CD4-positive, alpha-beta T cell treated with Interleukin-6 at 100 ng/mL for 8 hours (primary cell): Measurements from ENCODE around the gene KCNJ12.
"Not testable (repeated sequence)": the region's sequence is repeated elsewhere in the genome, so short reads cannot be mapped to it uniquely, and the experiment has no call there.

Experiments
- DNase-seq: peaks from one replicate; pipeline ENCODE4 v3.0.0-alpha.2; 2020; ENCODE audit warnings: mixed read lengths, low spot score

Gene KCNJ12

DNA sequence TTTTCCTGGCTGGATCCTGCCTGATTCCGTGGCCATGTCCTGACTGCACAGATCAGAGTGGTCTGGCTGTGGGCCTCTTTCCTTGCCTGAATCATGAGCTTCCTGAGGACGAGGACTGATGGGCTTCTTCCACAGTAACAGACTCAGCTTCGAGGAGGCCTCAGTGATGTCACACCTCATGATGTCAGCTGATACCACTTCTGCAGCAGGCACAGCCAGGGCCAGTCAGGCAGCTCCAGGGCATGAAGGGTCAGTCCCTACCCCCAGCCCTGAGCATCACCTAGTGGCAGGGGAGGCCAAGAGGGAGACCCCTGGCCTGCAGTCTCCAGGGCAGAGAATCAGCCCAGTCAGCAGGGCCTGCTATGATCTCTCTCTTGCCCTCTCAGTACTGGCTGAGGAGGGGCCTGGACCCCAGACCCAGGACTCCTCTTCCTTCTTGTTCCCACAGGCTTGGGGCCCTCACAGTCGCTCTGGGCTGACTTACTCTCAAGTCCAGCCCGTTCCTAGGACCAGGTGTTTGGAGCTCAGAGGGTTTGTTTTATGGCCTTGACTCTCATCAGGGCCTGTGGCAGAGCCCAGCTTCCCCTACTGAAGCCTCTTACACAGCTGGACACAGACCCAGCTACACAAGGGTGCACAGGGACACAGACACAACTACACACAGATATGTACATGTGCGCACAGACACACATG, 26.7 kb upstream of the KCNJ12 start:
- DNase-seq, result not testable (repeated sequence)

DNA sequence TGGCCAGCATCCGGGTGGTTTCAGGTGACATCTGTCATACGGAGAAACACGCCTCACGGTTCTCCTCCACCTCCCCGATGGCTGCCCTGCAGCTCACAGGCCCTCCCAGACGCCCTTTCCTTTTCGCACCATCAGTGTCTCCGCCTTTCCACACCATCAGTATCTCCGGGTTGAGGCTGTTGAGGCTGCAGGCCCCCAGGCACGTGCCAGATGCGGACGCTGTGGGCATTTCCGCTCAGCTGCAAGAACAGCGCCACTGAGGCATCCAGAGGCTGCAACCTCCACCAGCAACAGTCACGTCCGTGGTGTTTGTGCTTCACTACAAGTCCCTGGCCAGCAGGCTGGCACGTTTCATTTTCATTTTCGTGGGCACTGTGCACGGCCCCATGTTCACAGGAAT, 25.7 kb upstream of the KCNJ12 start:
- DNase-seq, result not testable (repeated sequence)

DNA sequence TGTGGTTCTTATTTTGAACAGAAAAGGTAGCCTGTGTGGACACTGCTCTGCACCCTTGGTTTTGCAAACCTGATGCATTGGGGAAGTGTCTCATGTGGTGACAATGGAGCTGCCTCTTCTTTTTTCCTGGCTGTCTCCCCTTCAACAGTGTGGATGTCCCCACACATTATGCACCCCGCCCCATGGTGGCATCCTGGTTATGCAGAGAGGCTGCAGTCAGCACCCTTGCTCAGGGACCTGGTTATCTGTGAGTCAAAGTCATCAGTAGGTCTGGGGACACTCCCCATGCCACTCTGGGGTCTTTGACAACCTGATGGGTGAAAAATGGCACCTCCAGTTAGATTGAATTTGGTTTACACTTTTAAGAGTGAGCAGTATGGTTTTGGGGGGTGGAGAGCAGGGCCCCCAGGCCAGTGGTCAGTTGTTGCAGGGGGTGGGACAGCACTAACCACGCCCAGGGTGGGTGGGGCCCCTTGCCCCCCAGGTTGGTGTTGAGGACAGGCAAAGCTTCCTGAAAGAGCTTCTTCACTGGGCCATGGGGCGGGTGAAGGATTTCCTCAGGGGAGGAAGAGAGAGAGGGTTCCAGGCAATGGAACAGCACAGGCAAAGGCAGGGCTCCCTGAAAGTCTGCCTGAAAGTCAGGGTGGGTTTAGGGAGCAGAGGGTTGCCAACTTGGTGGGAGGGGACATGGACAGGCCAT, 24.6 kb upstream of the KCNJ12 start:
- no peak for DNase-seq

- no peak for DNase-seq
Observed at GRCh38 chr17:21352221-21352980, 23.8 kb upstream of the KCNJ12 start.

GRCh38 chr17:21352981-21353265, 23.2 kb upstream of the KCNJ12 start:
- DNase-seq, result no peak

DNA sequence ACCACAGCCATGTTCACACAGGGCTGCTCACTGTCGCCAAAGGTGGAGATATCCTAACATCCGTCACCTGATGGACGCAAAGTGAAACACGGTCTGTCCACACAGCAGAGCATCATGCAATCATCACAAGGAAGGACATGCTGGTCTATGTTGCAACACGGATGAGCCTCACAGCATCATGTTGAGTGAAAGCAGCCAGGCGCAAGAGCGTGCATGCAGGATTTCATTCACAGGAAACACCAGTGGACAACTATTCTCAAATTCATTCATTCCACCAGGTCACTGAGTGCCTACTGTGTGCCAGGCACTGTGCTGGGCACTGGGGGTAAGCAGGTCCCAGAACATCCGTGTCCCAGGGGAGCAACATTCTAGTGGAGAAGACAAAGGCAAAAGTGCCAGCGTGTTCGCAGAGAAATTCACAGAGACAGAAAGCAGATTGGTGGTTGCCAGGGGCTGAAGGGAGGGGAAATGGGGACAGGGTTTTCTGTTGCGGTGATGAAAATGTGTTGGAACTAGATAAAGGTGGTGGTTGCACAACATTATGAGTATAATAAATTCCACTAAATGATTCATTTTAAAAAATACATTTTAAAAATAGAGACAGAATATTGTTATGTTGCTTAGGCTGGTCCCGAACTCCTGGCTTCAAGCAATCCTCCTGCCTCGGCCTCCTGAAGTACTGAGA, 22.7 kb upstream of the KCNJ12 start:
- no peak for DNase-seq

DNA sequence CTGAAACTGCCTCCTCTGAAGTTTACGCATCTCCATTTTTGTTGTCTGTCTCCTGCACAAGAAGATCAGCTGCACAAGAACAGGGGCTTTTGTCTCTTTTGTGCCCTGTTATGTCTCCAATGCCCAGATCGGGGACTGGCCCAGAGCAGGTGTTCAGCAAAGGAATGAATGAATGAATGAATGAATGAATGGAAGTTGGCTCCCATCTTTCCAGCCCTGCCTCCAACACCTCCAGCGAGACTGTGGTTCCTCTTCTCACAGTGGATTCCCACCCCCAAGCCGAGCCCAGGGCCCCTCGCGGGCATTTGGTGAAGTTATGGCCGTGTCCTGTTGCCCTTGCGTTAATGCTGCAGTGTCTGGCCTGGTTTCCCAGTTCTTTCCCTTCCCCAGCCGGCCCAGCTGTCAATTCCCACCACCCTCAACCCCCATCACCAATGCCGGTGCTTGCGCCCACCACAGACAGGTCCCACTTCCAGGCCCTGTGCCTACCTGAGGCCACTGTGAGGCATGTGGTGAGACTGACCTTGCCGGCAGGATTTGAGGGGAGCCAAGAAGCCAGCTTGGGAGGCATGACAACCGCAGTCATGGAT, 21.3 kb upstream of the KCNJ12 start:
- DNase-seq, result no peak

DNA sequence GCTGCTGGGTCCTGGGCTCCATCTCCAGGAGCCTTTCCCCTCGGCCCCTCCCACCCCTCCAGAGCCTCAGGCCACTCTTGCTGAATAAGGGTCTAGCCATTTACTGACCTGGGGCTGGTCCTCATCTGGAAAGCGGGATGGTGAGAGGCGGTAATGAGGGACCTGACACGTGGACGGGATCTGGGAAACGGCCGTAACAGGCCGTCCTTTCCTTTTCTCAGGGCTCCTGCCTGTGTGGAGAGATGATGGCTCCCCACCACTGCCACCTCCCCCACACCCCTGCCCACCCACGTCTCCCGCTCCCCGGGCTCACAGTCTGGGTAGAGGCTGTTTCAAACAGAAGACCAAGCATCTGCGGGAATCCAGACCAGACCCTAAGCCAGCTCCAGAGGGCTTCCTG, 20.6 kb upstream of the KCNJ12 start:
- DNase-seq, result no peak

DNA sequence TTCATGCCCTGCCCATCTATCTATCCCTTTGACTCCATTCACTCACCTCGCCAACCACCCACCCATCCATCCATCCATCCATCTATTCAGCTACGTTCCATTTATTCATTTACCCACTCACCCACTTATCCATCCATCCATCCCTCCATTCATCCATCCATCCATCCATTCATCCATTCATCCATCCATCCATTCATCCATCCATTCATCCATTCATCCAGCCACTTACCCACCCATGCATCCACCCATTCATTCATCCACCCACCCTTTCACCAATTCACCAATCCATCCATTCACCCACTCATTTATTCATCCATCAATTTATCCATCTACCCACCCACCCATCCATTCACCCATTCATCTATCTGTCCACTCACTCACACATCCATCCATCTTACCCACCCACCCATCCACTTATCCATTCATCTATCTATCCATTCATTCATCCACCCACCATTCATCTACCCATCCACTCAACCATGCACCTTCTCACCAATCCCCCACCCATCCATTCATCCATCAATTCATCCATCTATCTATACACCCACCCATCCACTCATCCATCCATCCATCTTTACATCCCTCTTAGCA, 19.5 kb upstream of the KCNJ12 start:
- no peak for DNase-seq

DNA sequence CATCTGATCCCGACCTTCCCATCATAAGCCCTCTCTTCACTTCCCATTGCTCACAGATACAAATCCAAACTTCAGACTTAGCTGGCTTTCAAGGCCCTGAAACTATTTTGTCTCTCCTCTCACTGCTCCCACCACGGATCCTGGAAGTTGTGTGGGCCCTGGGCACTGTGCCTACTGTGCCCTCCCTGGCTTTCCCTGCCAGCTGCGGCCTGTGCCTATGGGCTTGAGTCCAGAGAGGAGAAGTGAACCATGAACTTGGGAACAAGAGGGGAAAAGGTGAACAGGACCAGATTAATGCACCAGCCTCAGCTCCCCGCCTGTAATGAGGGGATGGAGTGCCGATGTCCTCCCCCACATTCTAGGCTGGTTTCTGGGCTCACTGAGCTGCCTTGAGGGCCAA, 18.9 kb upstream of the KCNJ12 start:
- no peak for DNase-seq

GRCh38 chr17:21357696-21358656, 18.2 kb upstream of the KCNJ12 start:
- DNase-seq, result no peak

DNA sequence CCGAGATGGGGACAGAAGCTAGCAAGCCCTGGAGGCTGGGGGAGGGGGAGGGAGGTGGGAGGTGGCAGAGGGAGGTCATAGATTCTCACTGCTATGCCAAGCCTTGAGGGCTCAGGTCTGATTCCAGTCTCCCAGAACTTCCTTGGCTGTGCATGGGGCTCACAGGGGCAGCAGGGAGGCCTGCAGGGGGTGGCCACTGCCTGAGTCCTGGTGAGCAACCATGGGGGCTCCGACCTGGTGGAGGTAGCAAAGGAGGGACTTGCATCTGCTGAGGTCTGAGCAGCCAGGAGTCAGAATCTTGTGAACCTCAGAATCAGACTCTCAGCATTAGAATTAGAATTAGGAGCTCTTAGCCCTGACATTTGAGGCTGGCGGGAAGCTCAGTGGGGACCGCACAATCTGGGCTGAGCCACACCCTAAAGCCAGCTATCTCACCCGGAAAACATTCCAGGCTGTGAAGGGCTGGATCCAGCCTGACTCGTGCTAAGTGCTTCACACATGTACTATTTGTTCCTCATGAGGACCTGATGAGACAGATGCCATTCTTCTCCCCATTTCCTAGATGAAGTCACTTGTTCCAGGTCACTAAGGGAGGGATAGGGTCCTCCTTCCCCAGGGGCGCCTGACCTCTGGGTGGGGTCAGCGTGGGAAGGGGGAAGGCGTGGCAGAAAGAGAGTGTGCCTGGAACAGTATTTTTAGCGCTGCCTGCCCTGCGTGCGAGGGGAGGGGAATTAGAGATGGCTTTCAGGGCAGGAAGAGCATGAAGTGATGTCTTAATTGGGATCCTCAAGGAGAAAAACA, 17.3 kb upstream of the KCNJ12 start:
- DNase-seq, result no peak

DNA sequence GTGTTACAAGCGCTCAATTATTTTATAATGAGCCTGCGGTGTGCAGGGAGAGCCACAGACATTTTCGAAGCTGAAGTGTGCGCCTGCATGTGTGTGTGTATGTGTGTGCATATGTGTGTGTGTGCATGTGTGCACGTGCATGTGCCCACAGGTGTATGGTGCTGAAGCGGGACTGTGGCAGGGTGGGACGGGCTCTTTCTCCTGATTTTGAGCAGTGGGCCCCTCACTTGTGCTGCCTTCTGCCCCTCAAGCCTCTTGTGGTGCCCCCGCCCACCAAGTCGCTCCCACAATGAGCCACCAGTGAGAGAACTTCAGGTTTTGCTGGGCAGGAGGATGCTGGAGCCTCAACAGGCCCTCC, 16.7 kb upstream of the KCNJ12 start:
- DNase-seq, result no peak

- DNase-seq, result no peak
Observed at GRCh38 chr17:21360048-21360447, 16.1 kb upstream of the KCNJ12 start.

GRCh38 chr17:21361020-21361809, 14.9 kb upstream of the KCNJ12 start:
- DNase-seq, result no peak

- DNase-seq, result no peak
Observed at GRCh38 chr17:21362331-21362931, 13.7 kb upstream of the KCNJ12 start.

GRCh38 chr17:21363776-21364642, 12.1 kb upstream of the KCNJ12 start:
- no peak for DNase-seq

GRCh38 chr17:21365016-21365415, 11.1 kb upstream of the KCNJ12 start:
- DNase-seq, result no peak
